SH-SY5Y (cell line): ENCODE measurements around the gene EVA1B.

Experiments used
- GATA2 ChIP-seq: IDR thresholded peaks from 2 replicates; pipeline ENCODE4 v1.6.1; 2011; ENCODE audit warnings: mild to moderate bottlenecking, low read depth, low read length
- GATA3 ChIP-seq: IDR thresholded peaks from 2 replicates; pipeline ENCODE4 v1.6.1; 2011; ENCODE audit warnings: low read depth, mild to moderate bottlenecking, low read length, moderate library complexity

- TF ChIP-seq GATA2 (no peak), GATA3 (no peak)
These were observed 883 bp upstream of the EVA1B start for GRCh38 chr1:36324353-36324703.
